Endothelial cell of umbilical vein (primary cell): Measurements from ENCODE around the gene DPY30. TPM values are rescaled to one million over a fixed set of nuclear protein-coding genes. Genes with fewer than 3 reads are reported as not detected.

ENCODE experiments used
- BruUV-seq: library from RNA; stranded (reverse); fragments of 400-500 nt; replicated peaks from 2 replicates; lab custom pipeline; 2021; lab: Mats Ljungman, UMichigan
- CTCF ChIA-PET: fragments of 300-600, 350-600 bp; sonication (Branson Sonifier 250); formaldehyde crosslinking; loops from one replicate; lab custom pipeline; 2021; ENCODE audit warnings: antibody characterized with exemption, inconsistent platforms; lab: Charles Lee
- POLR2A ChIA-PET: fragments of 300-600, 350-600 bp; sonication (Branson Sonifier 250); formaldehyde crosslinking; loops from one replicate; lab custom pipeline; 2021; ENCODE audit warnings: antibody characterized with exemption, inconsistent platforms; lab: Charles Lee
- DNase-seq: peaks from one replicate; pipeline ENCODE4 v3.0.0-alpha.2; 2011; ENCODE audit warnings: low read depth, low spot score
- FAIRE-seq: peaks from 2 replicates; lab custom pipeline; 2011; peaks lifted over from hg19 to GRCh38; lab: Jason Lieb, UNC
- H2AFZ ChIP-seq: 2 replicates; pipeline ENCODE4 v1.6.0; 2012; ENCODE audit warnings: low read depth, low read length, control low read depth, inconsistent platforms
- H3K27ac ChIP-seq: 2 replicates; pipeline ENCODE4 v1.5.1; 2011; ENCODE audit warnings: low read depth, mild to moderate bottlenecking, control low read depth, low read length, moderate library complexity; ENCODE audit not compliant: insufficient read depth
- H3K27me3 ChIP-seq, 2 experiments: 2 replicates each; pipeline versions ENCODE4 v1.6.0 to v1.6.1; 2011; ENCODE audit warnings: low read length in 2 of 2, mixed read lengths in 1 of 2; ENCODE audit not compliant: control insufficient read depth in 2 of 2, insufficient read depth in 2 of 2
- H3K36me3 ChIP-seq, 2 experiments: 2 replicates in 1 of 2; 3 replicates in 1 of 2; pipeline ENCODE4 v1.5.1; 2011; ENCODE audit warnings: low read length in 2 of 2, mild to moderate bottlenecking in 1 of 2, moderate library complexity in 1 of 2; ENCODE audit not compliant: control insufficient read depth in 2 of 2, insufficient read depth in 2 of 2; ENCODE audit errors: extremely low read depth in 1 of 2
- H3K4me1 ChIP-seq: 3 replicates; pipeline ENCODE4 v1.5.1; 2011; ENCODE audit warnings: mild to moderate bottlenecking, low read length; ENCODE audit not compliant: control insufficient read depth, insufficient read depth; ENCODE audit errors: extremely low read depth
- H3K4me2 ChIP-seq: 2 replicates; pipeline ENCODE4 v1.6.1; 2011; ENCODE audit warnings: low read length, control low read depth, mixed read lengths; ENCODE audit not compliant: insufficient read depth
- H3K4me3 ChIP-seq, 3 experiments: fragments of 200-600 bp in 1 of 3; sonication (generic), shearing (Covaris generic) in 1 of 3; replicated peaks in 1 of 3; 2 replicates each; pipeline ENCODE4 v1.5.1; 2011 to 2016; ENCODE audit warnings: control low read depth in 3 of 3, low read length in 3 of 3, mild to moderate bottlenecking in 2 of 3, inconsistent platforms in 1 of 3, low read depth in 1 of 3, moderate library complexity in 1 of 3; ENCODE audit not compliant: insufficient read depth in 1 of 3
- H3K79me2 ChIP-seq: 2 replicates; pipeline ENCODE4 v1.6.0; 2012; ENCODE audit warnings: low read length, inconsistent platforms; ENCODE audit not compliant: control insufficient read depth, insufficient read depth
- H3K9ac ChIP-seq: replicated peaks from 2 replicates; pipeline ENCODE3; 2011; ENCODE audit warnings: low read length, control low read depth; ENCODE audit not compliant: insufficient read depth; ENCODE audit errors: extremely low read depth
- H3K9me1 ChIP-seq: replicated peaks from 3 replicates; pipeline ENCODE4 v1.6.0; 2011; ENCODE audit warnings: mild to moderate bottlenecking, low read length; ENCODE audit not compliant: control insufficient read depth, insufficient read depth; ENCODE audit errors: extremely low read depth
- H3K9me3 ChIP-seq: replicated peaks from 2 replicates; pipeline ENCODE4 v1.5.1; 2012; ENCODE audit warnings: low read length, inconsistent platforms; ENCODE audit not compliant: control insufficient read depth, insufficient read depth
- H4K20me1 ChIP-seq: replicated peaks from 2 replicates; pipeline ENCODE3; 2011; ENCODE audit warnings: mild to moderate bottlenecking, low read length; ENCODE audit not compliant: control insufficient read depth, insufficient read depth; ENCODE audit errors: extremely low read depth
- EZH2 ChIP-seq: IDR thresholded peaks from 2 replicates; pipeline ENCODE4 v1.6.1; 2012; ENCODE audit warnings: borderline replicate concordance, low read depth, mild to moderate bottlenecking, moderate library complexity, low read length, inconsistent platforms; ENCODE audit not compliant: severe bottlenecking
- FOS ChIP-seq: IDR thresholded peaks from 2 replicates; pipeline ENCODE4 v1.6.1; 2011; ENCODE audit warnings: mild to moderate bottlenecking, low read length, moderate library complexity, borderline replicate concordance; ENCODE audit not compliant: insufficient read depth
- GATA2 ChIP-seq: IDR thresholded peaks from 2 replicates; pipeline ENCODE4 v1.7.0; 2011; ENCODE audit warnings: low read depth, mild to moderate bottlenecking, moderate library complexity, mixed read lengths, low read length; ENCODE audit not compliant: insufficient read length, insufficient read depth
- JUN ChIP-seq: IDR thresholded peaks from 2 replicates; pipeline ENCODE4 v1.6.1; 2011; ENCODE audit warnings: borderline replicate concordance, low read depth; ENCODE audit not compliant: insufficient read length, insufficient read depth
- MYC ChIP-seq: IDR thresholded peaks from one replicate; pipeline ENCODE4 v1.6.1; 2011; ENCODE audit warnings: mild to moderate bottlenecking, low read depth, low read length
- POLR2A ChIP-seq: IDR thresholded peaks from 2 replicates; pipeline ENCODE4 v1.6.1; 2012; ENCODE audit warnings: low read depth, mild to moderate bottlenecking, control low read depth, low read length
- POLR2AphosphoS5 ChIP-seq: IDR thresholded peaks from 2 replicates; pipeline ENCODE4 v1.6.1; 2012; ENCODE audit warnings: low read depth, mild to moderate bottlenecking, control low read depth, low read length, moderate library complexity; ENCODE audit not compliant: insufficient read depth
- dilution Hi-C: fragments of 300-500 bp; cut with MboI; formaldehyde crosslinking; loops from one replicate; pipeline ENCODE4 v1.15.0; 2019; ENCODE audit warnings: low sequenced_read_pairs; ENCODE audit not compliant: extremely low pct_ligation_motif_present
- intact Hi-C: fragments of 100-400 bp; cut with micrococcal nuclease; formaldehyde crosslinking; loops from one replicate; pipeline ENCODE4 v1.10.0; 2022
- polyA plus RNA-seq, 4 experiments: library from polyadenylated mRNA; depleted of rRNA in 3 of 4; stranded (reverse) in 3 of 4; unstranded in 1 of 4; fragments of >200 nt; gene quantifications; 2 replicates each; pipeline versions ENCODE4 v1.2.1 to v1.2.3, GENCODE V29; 2011 to 2012; ENCODE audit warnings: missing spikeins in 1 of 4
- total RNA-seq: library from RNA; stranded (reverse); gene quantifications from 2 replicates; pipeline ENCODE4 v1.2.3, GENCODE V29; 2021
- TF ChIP-seq, protein P1 (sequence below), 2 donors: IDR thresholded peaks; 1 replicate in 1 of 2; 2 replicates in 1 of 2; pipeline ENCODE4 v1.5.1; 2011; ENCODE audit warnings: low read length in 2 of 2, mild to moderate bottlenecking in 2 of 2, moderate library complexity in 2 of 2, control low read depth in 1 of 2, inconsistent platforms in 1 of 2, low read depth in 1 of 2; ENCODE audit not compliant: insufficient read depth in 1 of 2; ENCODE audit errors: extremely low read depth in 1 of 2

Gene DPY30
- total and polyA plus RNA-seq, 2 donors (not counting 3 experiments of a cell fraction or from before 2014, with no cell fraction given) = 78.4 to 83.4 TPM

DNA sequence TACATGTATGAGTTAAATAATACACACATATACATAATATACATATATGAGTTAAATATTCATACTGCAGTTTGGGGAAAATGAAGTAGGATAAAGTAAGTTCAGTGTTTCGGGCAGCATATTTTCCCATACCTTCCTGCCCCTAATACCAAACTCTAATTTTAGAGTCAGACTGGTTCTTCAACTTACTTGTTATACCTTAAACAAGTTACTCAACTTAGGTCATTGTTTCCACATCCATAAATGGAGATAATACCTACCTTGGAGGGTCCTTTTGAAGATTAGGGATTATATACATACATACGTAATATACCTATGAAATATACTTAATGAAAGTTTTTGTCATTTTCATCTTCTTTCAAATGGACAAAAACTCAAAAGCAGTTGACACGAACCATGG, 37.2 kb downstream of the DPY30 start:
- no TSS peak for BruUV-seq
- no peak overlapping the region for H3K4me2 ChIP-seq
- intact Hi-C loops = no loop called here

DNA sequence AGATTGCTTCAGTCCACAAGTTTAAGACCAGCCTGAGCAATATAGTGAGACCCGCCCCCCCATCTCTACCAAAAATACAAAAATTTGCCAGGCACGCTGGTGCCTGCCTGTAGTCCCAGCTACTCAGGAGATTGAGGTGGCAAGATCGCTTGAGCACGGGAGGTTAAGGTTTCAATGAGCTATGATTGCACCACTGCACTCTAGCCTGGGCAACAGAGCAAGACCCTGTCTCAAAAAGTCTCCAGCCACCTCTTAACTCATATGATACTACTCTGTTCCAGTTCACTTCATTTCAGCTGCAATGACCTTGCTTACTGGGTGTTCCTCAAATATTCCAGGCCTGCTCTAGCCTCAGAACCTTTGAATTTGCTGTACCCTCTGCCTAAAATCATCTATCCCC, 40.2 kb downstream of the DPY30 start:
- no peak for DNase-seq
- Histone ChIP-seq H3K4me2 (no peak overlapping the region), H3K27me3 (no peaks in the 10 kb centered on the region), H3K27ac (no peak overlapping the region), H2AFZ (no peak overlapping the region), H3K4me3 (no peak overlapping the region), H3K9ac (no peak overlapping the region), H3K9me1 (no peaks in the 10 kb centered on the region), H3K9me3 (no peaks in the 10 kb centered on the region), H4K20me1 (peaks cover 9% of the 10 kb centered on the region), H3K4me1 (peaks cover 2% of the 10 kb centered on the region), H3K36me3 (no peaks in the 10 kb centered on the region), H3K79me2 (peaks cover 89% of the 10 kb centered on the region)
- no peak for TF ChIP-seq POLR2A
- no peak for TF ChIP-seq EZH2
- TF ChIP-seq POLR2AphosphoS5 = no peak
- TF ChIP-seq, protein P1, sequence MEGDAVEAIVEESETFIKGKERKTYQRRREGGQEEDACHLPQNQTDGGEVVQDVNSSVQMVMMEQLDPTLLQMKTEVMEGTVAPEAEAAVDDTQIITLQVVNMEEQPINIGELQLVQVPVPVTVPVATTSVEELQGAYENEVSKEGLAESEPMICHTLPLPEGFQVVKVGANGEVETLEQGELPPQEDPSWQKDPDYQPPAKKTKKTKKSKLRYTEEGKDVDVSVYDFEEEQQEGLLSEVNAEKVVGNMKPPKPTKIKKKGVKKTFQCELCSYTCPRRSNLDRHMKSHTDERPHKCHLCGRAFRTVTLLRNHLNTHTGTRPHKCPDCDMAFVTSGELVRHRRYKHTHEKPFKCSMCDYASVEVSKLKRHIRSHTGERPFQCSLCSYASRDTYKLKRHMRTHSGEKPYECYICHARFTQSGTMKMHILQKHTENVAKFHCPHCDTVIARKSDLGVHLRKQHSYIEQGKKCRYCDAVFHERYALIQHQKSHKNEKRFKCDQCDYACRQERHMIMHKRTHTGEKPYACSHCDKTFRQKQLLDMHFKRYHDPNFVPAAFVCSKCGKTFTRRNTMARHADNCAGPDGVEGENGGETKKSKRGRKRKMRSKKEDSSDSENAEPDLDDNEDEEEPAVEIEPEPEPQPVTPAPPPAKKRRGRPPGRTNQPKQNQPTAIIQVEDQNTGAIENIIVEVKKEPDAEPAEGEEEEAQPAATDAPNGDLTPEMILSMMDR (IDR thresholded peaks at IDR 0.05; ENCODE audit: extremely low read depth in 1 of 2, insufficient read depth in 1 of 2, low read depth in 1 of 2, low read length in 2 of 2) = no peak
- TF ChIP-seq FOS = no peak
- TF ChIP-seq MYC = no peak
- no peak for TF ChIP-seq GATA2
- no peak for TF ChIP-seq JUN
- intact Hi-C loops = no loop called here
- ChIA-PET POLR2A (interaction anchor here (0.8 to 1.1 kb wide), 2 partner anchors 9 to 15 kb away, joined by 3 to 7 read pairs; no protein-coding TSS in a partner anchor), CTCF (interaction anchor here (1.2 to 1.3 kb wide), 2 partner anchors 9 to 54 kb away, joined by 3 to 4 read pairs; no protein-coding TSS in a partner anchor)
- BruUV-seq = no TSS peak
- no peak for FAIRE-seq
- dilution Hi-C loops = no loop called here

More for the DNA sequence above, 37.2 kb downstream of the DPY30 start:
- H3K4me1 ChIP-seq = peaks cover under 1% of the 10 kb centered on the region
- ChIA-PET CTCF (no interaction called here), POLR2A (no interaction called here)
- no peaks in the 10 kb centered on the region for H3K9me1 ChIP-seq
- H2AFZ ChIP-seq = no peak overlapping the region
- H3K27me3 ChIP-seq = no peaks in the 10 kb centered on the region
- H3K9me3 ChIP-seq = no peaks in the 10 kb centered on the region
- H3K4me3 ChIP-seq = no peak overlapping the region
- no peak overlapping the region for H3K9ac ChIP-seq
- peaks cover 11% of the 10 kb centered on the region for H4K20me1 ChIP-seq
- DNase-seq = no peak
- TF ChIP-seq GATA2 (no peak), MYC (no peak), EZH2 (no peak)
- TF ChIP-seq, protein P1 (IDR thresholded peaks at IDR 0.05; ENCODE audit: extremely low read depth in 1 of 2, insufficient read depth in 1 of 2, low read depth in 1 of 2, low read length in 2 of 2) = no peak
- no peaks in the 10 kb centered on the region for H3K36me3 ChIP-seq
- dilution Hi-C loops = no loop called here
- H3K27ac ChIP-seq = no peak overlapping the region
- peaks cover 89% of the 10 kb centered on the region for H3K79me2 ChIP-seq
- FAIRE-seq = no peak
